Myocyte (in vitro differentiated cells): ENCODE results near the gene GLRX5. TPM values are rescaled to one million over a fixed set of nuclear protein-coding genes. Genes with fewer than 3 reads are reported as not detected.

Source experiments
- DNase-seq: peaks from one replicate; pipeline ENCODE4 v3.0.0-alpha.2; 2012; ENCODE audit warnings: low read depth
- polyA plus RNA-seq: library from polyadenylated mRNA; unstranded; fragments of >200 nt; gene quantifications from one replicate; pipeline ENCODE4 v1.2.1, GENCODE V29; 2012; ENCODE audit warnings: missing spikeins
- total RNA-seq: library from RNA; depleted of rRNA; stranded (reverse); fragments of >200 nt; gene quantifications from 2 replicates; pipeline ENCODE4 v1.2.3, GENCODE V29; 2014

Gene GLRX5
- 67.1 and 69.5 TPM in 2 replicates for total RNA-seq
- 63.7 TPM for polyA plus RNA-seq

DNA sequence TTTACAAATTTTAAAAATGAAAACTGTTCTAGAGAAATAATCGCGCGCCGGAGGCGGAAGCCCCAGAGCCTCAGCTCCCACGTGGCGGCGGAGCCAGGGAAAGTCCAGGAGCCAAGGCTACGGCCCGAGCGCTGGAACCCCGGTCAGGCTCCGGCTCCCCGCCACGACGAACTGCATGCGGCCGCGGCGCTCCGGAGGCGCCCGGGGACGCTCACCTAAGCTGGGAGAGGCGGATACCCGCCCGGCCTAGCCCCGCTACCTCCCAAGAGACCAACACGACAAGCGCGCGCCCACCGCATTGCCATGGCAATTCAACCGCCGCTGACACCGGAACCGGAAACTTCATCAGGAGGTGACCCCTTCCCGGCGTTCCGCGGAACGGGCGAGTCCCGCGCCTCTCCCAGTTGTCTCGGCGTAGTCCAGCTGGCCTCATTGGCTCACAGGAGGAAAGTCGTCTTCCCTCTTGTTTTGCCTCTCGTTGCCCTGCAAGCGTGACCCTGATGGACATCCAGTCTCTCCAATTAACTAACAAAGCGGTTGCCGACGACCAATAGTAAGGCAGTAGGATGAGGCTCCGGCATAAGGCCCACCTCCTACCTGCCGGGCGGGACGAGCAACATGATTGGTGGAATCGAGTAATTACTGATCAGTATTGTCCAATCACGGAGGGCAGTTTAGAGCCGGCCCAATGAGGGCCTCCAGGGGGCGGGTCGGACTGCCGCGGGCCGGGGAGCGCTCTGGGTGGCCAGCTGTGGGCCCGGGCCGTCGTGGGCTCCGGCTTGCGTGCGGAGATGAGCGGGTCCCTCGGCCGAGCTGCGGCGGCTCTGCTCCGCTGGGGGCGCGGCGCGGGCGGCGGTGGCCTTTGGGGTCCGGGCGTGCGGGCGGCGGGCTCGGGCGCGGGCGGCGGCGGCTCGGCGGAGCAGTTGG is at the start of gene GLRX5:
GLRX5 (plus strand) TSS at position 752 of the 927 bp plus-strand sequence; CDS start at position 792, 40 bp downstream.
- peak; percentile 100 for DNase-seq

DNA sequence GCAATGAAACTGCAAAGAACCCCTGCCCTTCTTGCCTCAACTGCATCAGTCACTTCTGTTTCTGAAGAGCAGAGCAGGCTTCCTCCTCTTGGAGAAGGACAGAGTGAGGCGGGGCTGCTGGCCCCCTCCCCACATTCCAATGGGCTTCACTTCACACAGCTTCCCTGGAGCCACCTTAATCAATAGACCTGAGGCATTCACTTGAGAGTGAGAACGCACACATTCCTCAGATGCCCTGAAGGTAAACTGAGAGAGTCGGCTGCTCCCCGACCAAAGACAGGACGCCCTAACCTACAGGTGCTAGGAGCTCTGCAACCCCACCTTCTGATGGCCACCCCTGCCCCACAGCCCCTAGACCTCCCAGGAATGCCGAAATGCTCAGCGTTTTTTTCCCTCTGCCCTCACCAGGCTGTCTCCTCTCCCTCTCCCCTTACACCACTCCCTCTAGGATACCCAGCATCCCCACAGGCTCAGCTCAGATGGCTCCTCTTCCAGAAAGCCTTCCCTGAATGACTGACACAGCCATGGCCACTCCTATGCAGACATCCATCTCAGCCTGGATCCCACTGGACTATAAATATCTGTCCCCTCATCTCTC is 49.5 kb upstream of the GLRX5 start:
- peak; percentile 47 for DNase-seq

DNA sequence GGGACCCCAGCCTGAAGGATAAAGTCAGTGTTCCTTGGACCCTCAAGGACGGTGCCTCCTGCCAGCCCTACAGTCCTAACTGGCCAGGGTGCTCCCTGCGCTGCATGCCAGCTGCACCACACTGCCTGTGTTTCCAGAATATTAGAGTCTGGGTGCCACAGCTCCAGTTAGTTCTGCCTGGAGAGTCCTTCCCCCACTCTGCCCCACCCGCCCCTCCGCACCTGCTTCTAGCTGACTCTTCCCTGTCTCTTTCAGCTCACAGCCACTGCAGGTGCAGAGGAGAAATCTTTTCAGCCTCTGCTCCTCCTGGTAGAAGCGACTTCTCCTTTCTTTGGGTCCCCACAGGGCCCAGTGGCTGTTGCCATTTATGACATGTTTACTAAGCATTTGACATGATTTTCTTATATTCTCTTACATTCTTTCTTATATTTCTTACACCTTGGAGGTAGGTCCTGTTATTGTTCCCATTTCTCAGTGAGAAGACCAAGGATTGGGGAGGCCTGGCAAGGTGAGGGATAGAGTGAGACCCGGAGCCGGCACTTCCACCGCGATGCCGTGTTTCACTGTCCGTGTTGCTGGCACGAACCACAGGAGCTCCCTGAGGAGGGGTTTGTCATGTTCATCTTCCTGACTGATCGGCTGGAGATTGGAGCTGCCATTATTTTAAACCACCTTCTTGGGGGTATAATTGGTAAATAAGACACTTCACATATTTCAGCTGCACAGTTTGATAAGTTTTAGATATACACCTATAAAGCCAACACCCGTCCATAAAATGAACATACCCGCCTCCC is 47.8 kb upstream of the GLRX5 start:
- DNase-seq: no peak

DNA sequence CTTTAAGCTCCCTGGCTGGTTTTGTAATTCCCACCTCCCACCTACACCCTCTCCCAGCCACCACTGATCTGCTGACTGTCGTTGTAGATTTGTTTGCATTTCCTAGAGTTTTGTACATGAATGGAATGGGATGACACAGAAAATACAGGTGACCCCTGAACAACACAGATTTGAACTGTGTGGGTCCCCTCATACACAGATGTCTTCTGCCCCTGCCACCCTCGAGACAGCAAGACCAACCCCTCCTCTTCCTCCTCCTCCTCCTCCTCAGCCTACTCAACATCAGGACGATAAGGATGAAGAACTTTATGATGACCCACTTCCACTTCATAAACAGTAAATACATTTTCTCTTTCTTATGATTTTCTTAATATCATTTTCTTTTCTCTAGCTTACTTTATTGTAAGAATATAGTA is 47.2 kb upstream of the GLRX5 start:
- no peak for DNase-seq

DNA sequence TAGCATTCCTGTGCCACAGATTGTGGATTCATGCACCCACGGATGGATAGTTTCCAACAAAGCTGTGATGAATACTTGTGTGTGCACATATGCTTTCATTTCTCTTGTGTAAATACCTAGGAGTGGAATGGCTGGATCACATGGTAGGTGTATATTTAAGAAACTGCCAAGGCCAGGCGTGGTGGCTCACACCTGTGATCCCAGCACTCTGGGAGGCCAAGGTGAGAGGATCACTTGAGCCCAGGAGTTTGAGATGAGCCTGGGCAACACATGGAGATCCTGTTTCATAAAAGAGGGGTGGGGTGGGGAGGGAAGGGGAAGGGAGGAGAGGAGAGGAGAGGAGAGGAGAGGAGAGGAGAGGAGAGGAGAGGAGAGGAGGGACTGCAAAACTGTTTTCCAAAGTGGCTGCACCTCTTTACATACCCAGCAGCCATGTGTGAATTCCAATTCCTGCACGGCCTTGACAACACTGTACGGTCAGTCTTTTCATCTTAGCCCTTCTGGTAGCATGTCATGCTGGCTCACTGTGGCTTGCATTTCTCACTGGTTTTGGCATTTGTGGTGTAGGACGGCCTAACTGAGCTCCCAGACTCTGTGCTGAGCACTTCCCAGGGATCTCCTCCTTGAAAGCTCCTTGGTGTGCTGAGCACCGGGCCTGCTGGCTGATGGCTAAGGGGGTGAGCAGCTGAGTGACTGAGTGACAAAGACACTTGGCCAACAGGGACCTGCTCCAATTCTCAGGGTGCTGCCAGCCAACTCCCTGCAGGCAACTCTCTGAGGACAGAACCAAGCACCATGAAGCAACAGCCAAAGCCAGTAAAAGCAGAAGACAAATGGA is 46.3 kb upstream of the GLRX5 start:
- DNase-seq: peak; percentile 73

DNA sequence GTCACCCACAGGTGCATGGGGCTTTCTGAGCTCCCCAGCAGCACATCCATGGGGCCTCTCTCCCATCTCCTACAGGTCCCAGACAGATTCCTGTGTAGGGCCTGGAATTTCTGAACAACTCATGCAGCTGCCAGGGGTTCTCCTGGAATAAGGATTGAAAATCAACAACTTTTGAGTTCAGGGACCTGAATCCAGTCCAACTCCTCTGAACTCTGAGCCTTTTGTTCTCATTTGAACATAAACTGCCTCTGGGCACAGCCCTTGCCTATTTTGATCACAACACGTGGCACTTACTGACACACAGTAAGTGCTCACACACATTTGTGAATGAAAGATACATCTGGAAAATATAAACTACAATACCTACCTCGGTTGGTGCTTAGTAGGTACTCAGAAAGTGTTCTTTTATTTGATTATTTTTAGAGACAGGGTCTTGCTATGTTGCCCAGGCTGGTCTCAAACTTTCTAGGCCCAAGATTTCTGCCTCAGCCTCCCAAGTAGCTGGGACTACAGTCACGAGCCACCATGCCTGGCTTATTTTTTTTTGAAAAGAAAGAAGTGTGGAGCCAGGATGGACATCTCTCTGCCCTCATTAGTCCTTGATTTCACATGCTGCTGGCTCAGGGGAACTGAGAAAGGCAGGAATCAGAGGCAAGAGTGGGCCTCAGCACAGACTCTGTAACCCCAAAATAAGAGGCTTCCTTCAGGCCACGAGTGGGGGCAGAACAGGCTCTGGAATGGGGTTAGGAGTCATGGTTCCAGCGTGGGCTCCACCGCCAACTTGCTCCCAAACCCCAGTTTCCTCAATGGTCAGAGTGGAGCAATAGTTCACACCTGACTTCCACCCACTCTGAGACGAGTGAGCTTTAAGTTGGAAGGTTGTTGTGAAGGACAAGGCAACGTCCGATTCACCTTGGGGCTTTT is 45.4 kb upstream of the GLRX5 start:
- DNase-seq: no peak

DNA sequence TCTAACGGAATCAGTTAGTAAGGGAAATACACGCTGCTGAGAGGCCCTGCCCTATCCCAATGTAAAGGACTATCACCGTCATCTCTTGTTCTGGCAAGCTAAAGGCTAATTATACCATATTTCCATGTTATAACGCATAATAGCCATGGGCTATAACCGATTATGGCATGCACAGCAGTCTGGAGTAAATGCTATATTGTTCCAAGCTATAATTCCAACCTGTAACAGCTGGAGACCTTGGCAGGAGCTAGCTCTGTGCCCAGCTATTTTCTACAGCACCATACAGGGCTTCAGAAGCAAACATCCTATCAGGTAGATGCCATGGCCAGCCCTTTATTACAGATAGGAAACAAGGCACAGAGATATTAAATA is 44.7 kb upstream of the GLRX5 start:
- DNase-seq: no peak

DNA sequence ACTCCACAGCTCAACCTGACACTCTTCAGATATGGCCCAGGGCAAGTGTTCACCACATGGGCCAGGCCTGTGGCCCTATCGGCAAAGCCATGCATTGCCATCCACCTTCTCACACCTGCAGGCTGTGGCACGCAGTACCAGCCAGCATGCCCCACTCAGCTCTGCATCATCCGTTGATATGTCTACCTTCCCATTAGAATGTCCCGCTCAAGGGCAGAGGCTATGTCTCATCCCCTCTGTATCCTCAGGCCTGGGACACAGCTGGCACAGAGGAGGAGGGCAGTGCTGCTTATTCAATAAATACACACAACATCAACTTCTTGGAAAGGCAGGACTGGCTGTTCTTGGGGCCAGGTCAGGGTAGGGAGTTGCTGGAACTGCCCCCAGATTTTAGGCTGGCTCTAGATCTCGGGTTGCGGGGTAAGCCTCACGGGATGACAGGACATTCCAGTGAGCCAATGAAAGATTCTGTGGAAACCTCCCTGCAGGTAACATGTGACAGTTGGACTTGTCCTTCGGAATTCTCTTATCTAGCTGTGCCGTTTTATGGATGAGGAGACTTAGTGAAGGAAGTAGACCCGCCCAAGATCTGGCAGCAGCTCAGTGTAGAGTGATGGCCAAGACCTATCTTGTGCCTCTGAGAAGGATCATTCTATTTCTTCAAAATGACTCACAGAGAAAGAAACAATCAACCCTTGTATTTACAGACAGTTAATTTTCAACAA is 44.0 kb upstream of the GLRX5 start:
- DNase-seq: no peak

DNA sequence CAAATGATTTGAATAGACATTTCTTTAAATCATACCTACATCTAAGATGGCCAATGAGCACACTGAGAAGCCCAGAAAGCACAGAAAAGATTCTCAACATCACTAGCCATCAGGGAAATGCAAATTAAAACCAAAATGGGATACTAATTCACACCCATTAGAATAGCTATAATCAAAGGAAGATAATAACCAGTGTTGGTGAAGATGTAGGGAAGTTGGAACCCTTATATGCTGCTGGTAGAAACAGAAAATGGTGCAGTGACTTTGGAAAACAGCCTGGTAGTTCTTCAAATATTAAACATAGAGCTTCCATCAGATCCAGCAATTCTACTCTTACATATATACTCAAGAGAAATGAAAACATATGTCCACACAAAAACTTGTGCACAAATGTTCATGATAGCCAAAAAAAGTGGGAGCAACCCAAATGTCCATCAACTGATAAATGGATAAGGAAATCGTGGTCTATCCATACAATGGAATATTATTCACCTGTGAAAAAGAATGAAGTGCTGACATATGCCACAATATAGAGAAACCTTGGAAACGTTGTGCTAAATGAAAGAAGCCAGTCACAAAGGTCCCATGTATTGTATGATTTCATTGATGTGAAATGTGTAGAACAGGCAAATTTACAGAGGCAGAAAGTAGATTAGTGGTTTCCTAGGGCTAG is 42.8 kb upstream of the GLRX5 start:
- no peak for DNase-seq

DNA sequence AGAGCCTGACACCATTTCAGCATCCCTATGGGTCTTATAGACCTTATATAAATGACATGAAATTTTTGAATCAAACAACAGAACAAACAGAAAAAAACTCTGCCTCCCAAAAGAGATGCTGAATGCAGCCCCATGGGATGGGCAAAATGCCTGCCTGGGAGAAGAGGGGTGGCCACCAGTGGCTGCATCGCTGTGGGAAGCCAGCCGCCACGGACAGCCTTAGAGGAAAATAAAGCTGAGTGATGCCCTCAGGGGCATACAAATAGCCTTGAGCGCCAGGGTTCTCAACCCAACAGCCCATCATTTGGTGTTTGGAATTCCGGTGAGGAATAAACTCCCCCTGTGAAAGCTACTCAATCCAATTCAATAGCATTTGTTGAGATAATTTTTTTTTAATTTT is 41.3 kb upstream of the GLRX5 start:
- DNase-seq: peak; percentile 24

DNA sequence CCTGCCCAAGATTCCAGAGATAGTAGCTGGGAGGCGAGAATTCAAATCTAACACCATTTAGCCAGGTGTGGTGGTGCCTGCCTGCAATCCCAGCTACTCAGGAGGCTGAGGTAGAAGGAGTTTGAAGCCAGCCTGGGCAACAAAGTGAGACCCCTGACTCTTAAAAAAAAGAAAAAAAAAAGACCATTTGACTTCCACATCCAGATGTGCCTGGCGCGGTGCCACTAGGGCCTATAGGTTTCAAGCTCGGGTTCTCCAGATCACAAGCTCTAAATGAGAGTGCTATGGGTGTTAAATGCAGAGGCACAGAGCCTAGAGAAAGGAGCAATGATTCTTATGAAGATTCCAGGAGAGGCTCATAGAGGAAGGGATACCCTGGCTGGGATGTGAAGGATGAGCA is 40.9 kb upstream of the GLRX5 start:
- DNase-seq: no peak

DNA sequence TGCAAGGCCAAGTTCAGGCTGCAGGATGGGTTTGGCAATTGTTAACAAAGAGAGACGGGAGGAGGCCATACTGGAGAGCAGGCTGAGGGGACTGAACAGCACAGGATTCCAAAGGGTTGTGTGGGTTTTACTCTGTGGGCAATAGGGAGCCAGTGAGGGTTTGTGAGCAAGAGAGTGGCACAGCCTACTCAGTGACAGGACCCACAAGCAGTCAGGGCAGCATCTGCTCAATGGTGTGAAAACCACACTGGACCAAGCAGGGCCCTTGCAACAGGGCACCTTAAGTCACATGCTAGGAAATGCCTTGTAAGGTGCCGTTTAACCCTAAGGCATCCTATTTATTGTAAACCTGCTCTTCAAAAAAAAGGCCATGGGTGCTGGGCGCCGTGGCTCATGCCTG is 40.4 kb upstream of the GLRX5 start:
- peak; percentile 46 for DNase-seq

DNA sequence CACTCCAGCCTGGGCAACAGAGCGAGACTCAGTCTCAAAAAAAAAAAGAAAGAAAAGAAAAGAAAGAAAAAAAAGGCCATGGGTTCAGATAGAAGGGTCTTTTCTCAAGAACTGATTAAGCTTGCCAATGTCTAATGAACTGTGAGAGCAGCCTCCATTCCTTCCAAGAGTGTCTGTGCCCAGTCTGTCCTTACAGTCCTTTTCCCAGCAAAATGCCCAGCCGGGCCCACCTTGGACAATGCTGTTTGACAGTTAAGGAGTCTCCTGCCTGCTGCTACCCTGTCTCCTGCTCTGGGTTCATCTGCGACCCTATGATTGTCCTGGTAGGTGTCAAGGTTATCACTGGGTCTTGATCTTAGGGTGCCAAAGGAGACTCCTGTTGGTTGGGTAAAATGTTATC is 39.8 kb upstream of the GLRX5 start:
- DNase-seq: no peak

DNA sequence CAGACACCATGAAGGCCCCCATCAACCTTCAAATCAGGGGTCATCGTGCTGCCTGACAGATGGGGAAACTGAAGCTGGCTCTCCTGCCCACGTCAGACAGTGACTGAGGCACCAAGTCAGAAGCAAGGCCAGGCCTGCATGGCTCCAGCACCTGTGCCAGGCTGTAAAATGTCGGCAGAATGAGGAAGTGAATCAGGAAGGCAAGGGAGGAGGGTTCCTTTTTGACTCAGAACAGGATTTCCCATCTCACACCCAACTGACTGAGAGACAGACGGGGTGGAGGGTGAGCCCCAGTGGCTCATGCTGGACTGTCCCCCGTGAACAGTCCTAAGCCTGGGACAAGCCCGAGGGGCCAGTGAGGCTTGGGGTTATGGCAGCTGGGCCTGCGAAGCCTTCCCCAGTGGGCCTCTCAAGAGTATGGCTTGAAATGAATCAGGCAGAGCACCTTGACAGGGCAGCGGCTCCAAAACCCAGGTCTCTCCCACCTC is 39.3 kb upstream of the GLRX5 start:
- peak; percentile 22 for DNase-seq

DNA sequence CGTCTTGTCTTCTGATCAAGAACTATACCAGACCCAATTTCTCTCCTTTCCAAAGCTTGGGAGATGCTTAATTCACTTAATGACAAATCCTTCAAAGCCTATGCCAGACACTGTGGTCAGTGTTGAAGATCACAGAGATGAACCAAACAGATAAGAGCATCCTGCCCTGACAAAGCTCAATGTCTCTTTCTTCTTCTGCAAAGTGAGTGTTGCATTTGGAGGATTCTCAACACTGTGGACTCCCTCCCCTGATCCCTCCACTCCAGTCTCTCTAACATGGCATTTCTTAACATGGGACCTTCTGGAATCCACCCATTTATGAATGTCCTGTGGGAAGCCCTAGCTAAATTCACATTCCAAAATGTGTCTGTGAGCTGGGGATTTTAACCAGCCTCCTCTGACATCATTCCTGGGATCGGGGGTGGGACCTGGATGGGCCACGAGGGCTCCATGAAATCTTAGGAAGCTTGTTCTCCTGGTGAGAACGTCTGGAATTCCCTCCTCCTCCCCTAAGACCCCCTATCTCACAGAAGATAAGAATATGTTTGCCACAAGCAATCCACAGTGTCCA is 38.7 kb upstream of the GLRX5 start:
- DNase-seq: peak; percentile 59

DNA sequence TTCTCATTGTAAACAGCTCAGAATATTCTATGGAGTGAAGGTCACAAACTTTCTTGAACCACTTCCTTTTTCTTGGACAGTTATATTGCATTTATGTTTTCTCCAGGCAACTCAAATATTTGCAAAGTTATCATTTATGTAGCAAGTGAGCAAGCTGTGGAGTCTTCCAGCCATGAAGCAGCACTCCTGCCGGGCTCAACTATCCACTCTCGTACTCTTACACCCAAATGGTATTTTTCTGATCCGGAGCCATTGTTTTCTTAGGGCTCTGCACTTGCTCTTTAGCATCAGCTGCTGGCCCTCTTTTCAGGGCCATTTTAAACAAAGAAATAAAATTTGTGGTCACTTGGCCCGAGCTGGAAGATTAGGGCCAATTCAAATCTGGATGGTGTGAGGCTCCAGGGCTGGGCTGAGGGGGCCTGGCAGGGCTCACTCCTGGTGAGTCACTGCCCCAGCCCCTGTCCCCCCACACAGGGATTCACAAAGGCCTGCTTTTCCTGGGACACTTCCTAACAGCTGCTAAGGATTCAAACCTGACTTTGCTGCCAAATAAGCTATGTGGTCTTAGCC is 38.1 kb upstream of the GLRX5 start:
- peak; percentile 94 for DNase-seq

DNA sequence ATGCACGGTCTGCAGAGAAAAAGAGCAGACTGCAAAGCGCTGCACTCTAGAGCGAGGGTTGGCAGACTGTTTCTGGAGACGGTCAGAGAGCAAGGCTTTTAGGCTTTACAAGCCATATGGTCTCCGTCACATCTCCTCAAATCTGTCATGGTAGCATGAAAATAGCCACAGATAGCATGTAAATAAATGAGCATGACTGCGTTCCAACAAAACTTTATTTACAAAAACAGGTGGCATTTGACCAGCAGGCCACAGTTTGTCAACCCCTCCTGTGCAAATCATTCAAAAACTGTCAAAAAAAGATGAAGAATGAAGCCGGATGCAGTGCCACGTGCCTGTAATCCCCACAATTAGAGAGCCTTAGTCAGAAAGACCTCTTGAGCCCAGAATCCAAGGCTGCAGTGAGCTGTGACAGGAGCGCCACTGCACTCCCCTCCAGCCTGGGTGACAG is 37.3 kb upstream of the GLRX5 start:
- DNase-seq: peak; percentile 67
